Colon (tissue), 2 donors: ENCODE results near the gene SCN1B.
"Not testable (repeated sequence)": the region's sequence is repeated elsewhere in the genome, so short reads cannot be mapped to it uniquely, and the experiment has no call there.

Source experiments
- FAIRE-seq: peaks from 2 replicates; lab custom pipeline; 2012; peaks lifted over from hg19 to GRCh38; lab: Jason Lieb, UNC
- donor health status: control.
- donor health status: control.

SCN1B gene

GRCh38 chr19:35030257-35031071 lies at the start of gene SCN1B:
Gene SCN1B (plus strand): TSS chr19:35030470. CDS start chr19:35030821, 351 bp downstream.
- no peak for FAIRE-seq

DNA sequence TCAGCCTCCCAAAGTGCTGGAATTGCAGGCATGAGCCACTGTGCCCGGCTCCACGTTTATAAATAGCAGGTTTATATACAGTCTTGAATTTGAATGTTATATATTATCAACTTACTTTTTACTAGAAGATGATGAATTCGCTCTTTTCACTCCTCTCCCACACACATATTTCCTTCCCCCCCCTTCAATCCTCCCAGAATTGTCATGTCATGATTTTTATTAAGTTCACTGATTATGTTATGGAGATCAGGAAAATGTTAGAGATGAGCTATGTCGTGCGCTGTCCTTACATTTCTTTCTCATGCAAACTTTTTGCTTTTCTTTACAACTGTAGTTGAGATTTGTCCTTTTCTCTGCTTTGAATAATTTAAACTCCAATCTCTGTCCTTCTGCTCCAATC lies 48.0 kb upstream of the SCN1B start:
- FAIRE-seq: no peak

- FAIRE-seq: no peak
These were observed 46.5 kb upstream of the SCN1B start for GRCh38 chr19:34983786-34984185.

DNA sequence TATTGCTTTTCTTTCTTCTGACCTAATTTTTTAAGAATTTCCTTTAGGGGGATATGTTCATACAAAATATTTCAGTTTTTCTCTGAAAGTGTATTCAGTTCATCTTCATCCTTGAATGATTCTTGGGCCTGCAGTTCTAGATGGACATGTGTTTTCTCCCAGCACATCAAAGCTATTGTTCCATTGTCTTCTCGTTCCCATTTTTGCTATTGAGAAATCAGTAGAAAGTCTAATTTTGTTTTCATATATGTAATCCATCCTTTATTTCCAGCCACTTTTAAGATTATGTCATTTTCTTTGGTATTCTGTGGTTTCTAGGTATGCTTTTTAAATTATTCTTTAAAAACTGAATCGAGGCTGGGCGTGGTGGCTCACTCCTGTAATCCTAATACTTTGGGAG lies 46.0 kb upstream of the SCN1B start:
- no peak for FAIRE-seq

- no peak for FAIRE-seq
These were observed 44.8 kb upstream of the SCN1B start for GRCh38 chr19:34985249-34986022.

DNA sequence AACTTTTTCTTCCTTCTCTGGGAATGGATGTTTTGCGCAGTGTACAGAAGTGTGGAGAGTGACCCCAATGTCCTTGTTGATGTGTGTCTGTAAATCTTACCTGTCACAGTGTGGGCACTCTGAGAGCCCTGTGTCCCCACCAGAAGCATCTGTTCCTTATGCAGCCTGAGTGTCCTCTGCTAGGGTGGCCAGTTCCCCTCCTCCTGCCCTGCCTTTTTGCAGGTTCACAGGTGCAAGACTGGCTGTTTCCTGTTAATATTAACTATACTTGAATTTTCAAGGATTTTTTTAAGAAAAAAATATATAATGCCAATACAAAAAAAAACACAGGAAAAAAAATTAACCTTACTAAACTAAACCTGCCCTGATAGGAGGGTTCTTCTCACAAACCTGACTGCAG lies 42.2 kb upstream of the SCN1B start:
- no peak for FAIRE-seq

DNA sequence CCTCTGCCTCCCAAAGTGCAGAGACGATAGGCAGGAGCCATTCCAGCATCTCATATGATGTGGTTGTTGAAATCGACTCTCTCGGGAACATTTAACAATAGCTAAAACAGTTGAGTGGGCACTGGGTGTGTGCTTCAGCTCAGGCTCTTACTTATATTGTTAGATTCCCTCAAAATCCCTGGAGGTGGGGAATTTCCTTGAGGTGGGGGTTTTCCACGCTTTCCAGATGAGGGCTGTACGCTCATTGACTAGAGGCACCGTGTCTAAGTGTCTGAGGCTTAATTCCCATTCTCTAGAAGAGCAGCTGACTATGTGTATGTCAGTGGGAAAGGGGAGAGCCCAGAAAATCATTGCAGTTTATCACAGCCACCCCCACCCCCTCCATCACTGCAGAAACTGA lies 41.0 kb upstream of the SCN1B start:
- no peak for FAIRE-seq

DNA sequence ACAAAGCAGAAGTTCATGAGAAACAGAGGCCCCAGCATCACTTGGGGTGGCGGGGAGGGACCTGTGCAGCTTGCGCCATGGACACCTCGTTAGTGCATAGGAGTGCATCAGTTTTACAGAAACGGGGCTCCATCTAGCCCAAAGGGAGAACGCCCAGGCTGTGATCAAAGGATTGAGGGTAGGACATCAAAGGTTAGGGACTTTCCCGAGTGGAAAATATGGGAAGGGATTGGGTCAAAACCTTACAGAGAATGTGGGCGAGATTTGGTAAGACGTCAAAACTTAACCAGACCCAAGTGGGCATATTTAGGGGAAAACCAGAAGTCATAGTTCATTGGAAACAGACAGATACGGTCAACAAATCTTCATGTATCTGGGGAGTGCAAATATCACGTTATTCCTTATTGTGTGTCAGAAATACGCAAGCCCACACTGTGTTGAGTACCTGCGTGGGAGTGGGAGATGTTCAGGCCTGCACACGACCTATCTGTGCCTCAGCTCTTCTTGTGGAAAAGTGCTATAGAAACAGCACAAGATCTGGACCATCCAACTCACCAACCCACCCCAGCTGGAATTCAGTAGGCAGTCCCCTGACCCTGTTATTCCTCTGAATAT lies 39.6 kb upstream of the SCN1B start:
- FAIRE-seq: no peak

DNA sequence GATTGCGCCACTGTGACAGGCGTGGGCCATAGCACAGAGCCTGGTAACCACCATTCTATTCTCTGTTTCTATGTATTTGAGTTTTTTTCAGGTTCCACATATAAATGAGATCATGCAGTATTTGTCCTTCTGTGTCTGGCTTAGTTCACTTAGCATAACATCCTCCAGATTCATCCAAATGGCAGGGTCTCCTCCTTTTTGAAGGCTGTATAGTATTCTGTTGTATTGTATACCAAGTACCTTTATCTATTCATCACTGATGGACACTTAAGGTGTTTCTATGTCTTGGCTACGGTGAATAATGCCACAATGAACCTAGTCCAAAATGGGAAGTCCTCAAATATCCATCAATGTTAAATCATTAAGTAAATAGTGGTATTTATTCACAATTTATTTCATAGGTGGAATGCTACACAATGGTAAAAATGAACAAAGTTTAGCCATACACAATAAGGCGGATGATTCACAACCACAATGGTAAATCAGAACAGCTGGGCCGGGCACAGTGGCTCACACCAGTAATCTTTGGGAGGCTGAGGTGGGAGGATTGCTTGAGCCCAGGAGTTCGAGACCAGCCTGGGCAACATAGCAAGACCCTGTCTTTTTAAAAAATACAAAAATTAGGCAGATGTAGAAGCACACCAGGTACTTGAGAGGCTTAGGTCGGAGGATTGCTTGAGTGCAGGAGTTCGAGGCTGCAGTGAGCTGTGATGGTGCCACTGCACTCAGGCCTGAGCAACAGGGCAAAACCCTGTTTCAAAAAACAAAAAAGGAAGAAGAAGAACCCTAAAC lies 38.5 kb upstream of the SCN1B start:
- FAIRE-seq: no peak

GRCh38 chr19:34992582-34992981 lies 37.7 kb upstream of the SCN1B start:
- FAIRE-seq: not testable (repeated sequence)

DNA sequence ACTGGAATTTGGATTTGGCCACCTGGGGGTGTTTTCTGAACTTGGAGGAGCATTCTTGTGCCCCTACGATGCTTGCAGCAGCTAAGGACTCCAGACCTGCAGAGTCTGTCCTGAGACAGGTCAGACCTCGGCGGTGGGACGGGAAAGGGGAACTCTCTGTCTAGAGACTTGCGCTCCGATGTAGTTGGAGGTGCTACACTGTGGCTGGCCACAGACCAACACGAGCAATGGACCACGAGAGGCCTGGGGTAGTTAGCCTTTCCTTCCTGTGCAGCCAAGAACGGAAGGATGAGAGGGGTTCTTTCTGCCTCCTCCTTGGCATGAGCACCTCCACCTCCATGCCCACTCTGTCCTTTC lies 36.0 kb upstream of the SCN1B start:
- FAIRE-seq: no peak

DNA sequence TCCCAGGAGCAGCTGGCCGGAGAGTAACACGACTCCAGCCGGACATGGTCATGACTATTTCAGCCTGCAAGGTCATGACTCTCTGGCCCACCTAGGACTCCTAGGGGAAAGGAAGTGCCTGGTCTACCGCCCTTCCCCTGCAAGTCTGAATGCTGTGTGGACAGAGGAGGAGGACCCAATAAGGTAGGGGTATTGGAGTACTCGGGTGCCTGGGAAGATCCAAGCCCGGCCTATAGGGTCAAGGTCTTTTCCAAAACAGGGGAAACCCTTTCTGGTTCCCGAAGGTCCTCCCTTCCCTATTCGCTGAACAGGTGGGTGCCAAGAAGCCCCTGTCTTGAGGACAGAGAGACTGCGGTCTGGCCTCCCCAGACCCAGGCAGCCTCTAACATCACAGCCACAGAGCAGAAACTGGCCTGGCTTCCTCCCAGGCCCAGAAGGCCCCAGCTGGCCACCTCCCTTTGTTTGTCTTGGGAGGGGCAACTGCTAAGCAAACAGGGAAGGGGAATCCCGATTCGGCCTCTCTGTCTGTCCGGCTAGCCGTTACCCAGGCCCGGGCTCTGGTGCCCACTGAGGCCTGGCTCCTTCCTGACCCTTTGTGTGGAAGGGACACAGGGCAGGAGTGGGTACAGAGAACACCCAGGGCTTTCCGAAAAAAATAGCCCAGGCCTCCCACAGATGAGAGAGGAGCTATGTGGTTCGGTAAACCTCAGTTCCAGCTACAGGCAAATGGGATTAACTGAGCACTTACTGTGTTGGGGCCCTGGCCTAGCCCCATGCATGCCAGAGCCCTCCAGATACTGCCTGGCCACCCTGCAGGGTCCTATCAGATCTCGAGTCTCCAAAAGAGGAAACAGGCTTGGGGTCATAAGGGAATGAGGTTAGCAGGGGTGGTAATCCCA lies 35.4 kb upstream of the SCN1B start:
- no peak for FAIRE-seq

- no peak for FAIRE-seq
These were observed 34.7 kb upstream of the SCN1B start for GRCh38 chr19:34995551-34995950.

DNA sequence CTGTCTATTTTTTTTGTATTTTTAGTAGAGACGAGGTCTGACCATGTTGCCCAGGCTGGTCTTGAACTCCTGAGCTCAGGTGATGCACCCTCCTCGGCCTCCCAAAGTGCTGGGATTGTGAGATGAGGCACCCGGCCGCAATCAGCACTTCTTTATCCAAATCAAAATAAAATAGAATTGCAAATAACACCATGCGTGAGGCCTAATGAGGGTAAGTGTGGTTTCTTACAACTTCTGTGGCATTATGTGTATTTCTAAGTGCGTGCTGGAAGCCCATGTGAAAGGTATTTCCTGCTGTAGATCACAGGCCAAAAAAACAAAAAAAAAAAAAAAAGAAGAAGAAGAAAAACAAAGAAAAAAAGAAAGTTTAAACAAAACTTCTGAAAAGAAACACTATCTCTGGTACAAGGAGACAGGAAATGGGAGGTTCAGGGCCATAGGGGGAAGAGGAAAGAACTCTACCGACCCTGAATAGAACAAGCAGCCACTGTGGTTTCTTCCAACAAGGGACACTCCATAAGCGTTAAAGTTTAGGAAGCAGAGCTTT lies 33.1 kb upstream of the SCN1B start:
- no peak for FAIRE-seq

DNA sequence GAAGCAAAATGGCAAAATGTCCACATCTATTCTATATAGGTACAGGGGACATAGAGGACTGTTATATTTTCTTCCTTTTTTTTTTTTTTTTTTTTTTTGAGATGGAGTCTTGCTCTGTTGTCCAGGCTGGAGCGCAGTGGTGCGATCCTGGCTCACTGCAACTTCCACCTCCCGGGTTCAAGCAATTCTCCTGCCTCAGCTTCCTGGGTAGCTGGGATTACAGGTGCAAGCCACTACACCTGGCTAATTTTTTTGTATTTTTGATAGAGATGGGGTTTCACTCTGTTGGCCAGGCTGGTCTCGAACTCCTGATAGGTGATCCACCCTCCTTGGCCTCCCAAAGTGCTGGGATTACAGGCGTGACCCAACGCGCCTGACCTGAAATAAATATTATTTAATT lies 32.0 kb upstream of the SCN1B start:
- FAIRE-seq: not testable (repeated sequence)

DNA sequence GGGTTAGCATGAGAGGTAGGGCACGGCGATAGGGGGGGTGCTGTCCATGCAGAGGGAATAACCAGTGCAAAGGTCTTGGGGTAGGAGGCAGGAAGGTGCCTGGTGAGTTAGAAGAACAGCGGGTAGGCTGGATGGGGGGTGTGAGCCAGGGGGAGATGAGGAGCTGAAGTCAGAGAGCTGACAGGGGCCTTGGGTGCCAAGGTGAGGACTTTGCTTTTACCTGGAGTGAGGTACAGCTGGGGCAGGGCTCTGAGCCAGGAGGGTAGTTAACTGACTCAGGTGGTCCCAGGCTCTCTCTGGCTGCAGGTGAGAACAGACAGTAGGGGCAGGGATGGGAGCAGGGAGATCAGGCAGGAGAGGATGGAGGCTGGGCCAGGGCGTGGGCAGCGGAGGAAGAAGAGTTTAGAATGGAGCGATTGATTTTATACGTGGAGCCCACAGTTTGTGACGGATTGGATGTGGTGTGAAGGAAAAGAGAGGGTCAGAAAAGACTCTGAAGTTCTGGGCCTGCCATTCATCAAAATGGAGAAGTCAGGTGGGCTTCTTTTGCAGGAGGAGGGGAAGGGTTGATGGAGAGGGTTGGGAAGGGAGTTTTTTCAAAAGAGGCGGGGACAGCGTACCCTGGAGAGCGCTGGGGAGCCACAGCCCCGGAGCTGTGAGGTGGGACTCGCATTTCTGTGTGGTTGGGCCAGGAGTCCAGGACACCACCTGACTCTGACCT lies 31.3 kb upstream of the SCN1B start:
- FAIRE-seq: no peak

- no peak for FAIRE-seq
These were observed 30.6 kb upstream of the SCN1B start, which contains the start of gene GRAMD1A for GRCh38 chr19:34999498-35000337. Gene GRAMD1A (plus strand): TSS chr19:35000323. CDS start chr19:35000479, 156 bp downstream.

- FAIRE-seq: no peak
These were observed 30.0 kb upstream of the SCN1B start for GRCh38 chr19:35000338-35000646.
